OCI-LY1 (cell line): ENCODE data around the gene ARHGAP27.

ENCODE experiments used
- H2AFZ ChIP-seq: fragments of 200-600 bp; sonication (generic), shearing (Covaris generic); 2 replicates; pipeline ENCODE4 v1.6.0; 2014; ENCODE audit warnings: antibody characterized with exemption, mild to moderate bottlenecking, low read length
- H3F3A ChIP-seq: fragments of 200-600 bp; sonication (generic), shearing (Covaris generic); 2 replicates; pipeline ENCODE4 v1.6.0; 2014; ENCODE audit warnings: mild to moderate bottlenecking, antibody characterized with exemption, low read length, moderate library complexity; ENCODE audit not compliant: insufficient read depth
- H3K27ac ChIP-seq: fragments of 200-600 bp; sonication (generic); 2 replicates; pipeline ENCODE4 v1.5.1; 2014; ENCODE audit warnings: low read length, mixed run types, mild to moderate bottlenecking, low read depth; ENCODE audit not compliant: poor library complexity, severe bottlenecking
- H3K27me3 ChIP-seq: fragments of 200-600 bp; sonication (generic); 2 replicates; pipeline ENCODE4 v1.6.0; 2014; ENCODE audit warnings: antibody characterized with exemption, mild to moderate bottlenecking, low read length, moderate library complexity; ENCODE audit not compliant: insufficient read depth
- H3K36me3 ChIP-seq: fragments of 200-600 bp; sonication (generic); 2 replicates; pipeline ENCODE4 v1.6.1; 2014; ENCODE audit warnings: mild to moderate bottlenecking, antibody characterized with exemption, low read length, moderate library complexity, mixed read lengths; ENCODE audit not compliant: insufficient read depth
- H3K4me1 ChIP-seq: fragments of 200-600 bp; sonication (generic); 2 replicates; pipeline ENCODE4 v1.5.1; 2014; ENCODE audit warnings: mild to moderate bottlenecking, low read length, moderate library complexity; ENCODE audit not compliant: insufficient read depth, severe bottlenecking
- H3K4me2 ChIP-seq: fragments of 200-600 bp; sonication (generic), shearing (Covaris generic); 2 replicates; pipeline ENCODE4 v1.6.1; 2014; ENCODE audit warnings: low read length
- H3K4me3 ChIP-seq: fragments of 200-600 bp; sonication (generic); 2 replicates; pipeline ENCODE4 v1.5.1; 2014; ENCODE audit warnings: low read length, low read depth, mild to moderate bottlenecking, mixed read lengths; ENCODE audit not compliant: poor library complexity, severe bottlenecking
- H3K79me2 ChIP-seq: fragments of 200-600 bp; shearing (Covaris generic); 2 replicates; pipeline ENCODE4 v1.6.1; 2016; ENCODE audit warnings: mixed run types, low read length, mixed read lengths; ENCODE audit not compliant: insufficient read depth
- H3K9ac ChIP-seq: fragments of 200-600 bp; sonication (generic), shearing (Covaris generic); 2 replicates; pipeline ENCODE4 v1.6.1; 2014; ENCODE audit warnings: mild to moderate bottlenecking, low read length, mixed read lengths
- H3K9me2 ChIP-seq: fragments of 200-600 bp; sonication (generic), shearing (Covaris generic); 2 replicates; pipeline ENCODE4 v1.6.1; 2014; ENCODE audit warnings: low read depth, mild to moderate bottlenecking, low read length, mixed read lengths
- H3K9me3 ChIP-seq: fragments of 200-600 bp; shearing (Covaris generic); 2 replicates; pipeline ENCODE4 v1.6.1; 2014; ENCODE audit warnings: low read length, mixed read lengths
- H4K20me1 ChIP-seq: fragments of 200-600 bp; sonication (generic), shearing (Covaris generic); 2 replicates; pipeline ENCODE4 v1.6.0; 2016; ENCODE audit warnings: mild to moderate bottlenecking, low read length; ENCODE audit not compliant: insufficient read depth
- CTCF ChIP-seq: fragments of 200-600 bp; sonication (generic), shearing (Covaris generic); IDR thresholded peaks from 2 replicates; pipeline ENCODE4 v1.5.1; 2017; ENCODE audit warnings: mild to moderate bottlenecking, antibody characterized with exemption, low read length, moderate library complexity, mixed read lengths
- EZH2 ChIP-seq: fragments of 200-600 bp; sonication (generic), shearing (Covaris generic); IDR thresholded peaks from 2 replicates; pipeline ENCODE4 v1.8.0; 2017; ENCODE audit warnings: borderline replicate concordance, mixed run types, mild to moderate bottlenecking, antibody characterized with exemption, low read length, moderate library complexity, mixed read lengths

The ARHGAP27 gene

GRCh38 chr17:45366049-45366448 lies 66.6 kb downstream of the ARHGAP27 start:
- Histone ChIP-seq H2AFZ (no peak overlapping the region), H4K20me1 (no peaks in the 10 kb centered on the region), H3K36me3 (no peaks in the 10 kb centered on the region), H3K27me3 (peaks cover 10% of the 10 kb centered on the region; the same call in 1 of the 2 replicates), H3K4me1 (no peaks in the 10 kb centered on the region), H3K9me3 (no peaks in the 10 kb centered on the region), H3F3A (no peaks in the 10 kb centered on the region), H3K9ac (no peak overlapping the region), H3K4me2 (no peak overlapping the region), H3K79me2 (no peaks in the 10 kb centered on the region), H3K4me3 (no peak overlapping the region), H3K9me2 (no peaks in the 10 kb centered on the region), H3K27ac (no peak overlapping the region)
- TF ChIP-seq CTCF = no peak

GRCh38 chr17:45364531-45365390 lies 67.9 kb downstream of the ARHGAP27 start:
- Histone ChIP-seq H3K4me3 (no peak overlapping the region), H3K9me2 (no peaks in the 10 kb centered on the region), H3K27me3 (peaks cover 16% of the 10 kb centered on the region; the same call in 1 of the 2 replicates), H2AFZ (no peak overlapping the region), H3K4me2 (no peak overlapping the region), H3K27ac (no peak overlapping the region), H3K79me2 (no peaks in the 10 kb centered on the region), H3K36me3 (no peaks in the 10 kb centered on the region), H3K9me3 (no peaks in the 10 kb centered on the region), H4K20me1 (no peaks in the 10 kb centered on the region), H3K4me1 (no peaks in the 10 kb centered on the region), H3K9ac (no peak overlapping the region), H3F3A (no peaks in the 10 kb centered on the region)
- TF ChIP-seq EZH2 = no peak
- no peak for TF ChIP-seq CTCF

- Histone ChIP-seq H3K9me2 (no peaks in the 10 kb centered on the region), H3K4me1 (no peaks in the 10 kb centered on the region), H3K27ac (no peak overlapping the region), H2AFZ (no peak overlapping the region), H4K20me1 (no peaks in the 10 kb centered on the region), H3K9me3 (no peaks in the 10 kb centered on the region), H3K36me3 (no peaks in the 10 kb centered on the region), H3K4me3 (no peak overlapping the region), H3F3A (no peaks in the 10 kb centered on the region), H3K79me2 (no peaks in the 10 kb centered on the region), H3K4me2 (no peak overlapping the region), H3K27me3 (peaks cover 16% of the 10 kb centered on the region; the same call in 1 of the 2 replicates), H3K9ac (no peak overlapping the region)
- TF ChIP-seq CTCF (no peak), EZH2 (no peak)
Observed at GRCh38 chr17:45363498-45363897, 69.2 kb downstream of the ARHGAP27 start.
